K562 (cell line): ENCODE results near the gene SOX11. TPM values are rescaled to one million over a fixed set of nuclear protein-coding genes. Genes with fewer than 3 reads are reported as not detected.

Source experiments
- ATAC-seq: fragments of 200-7000 bp; cut with Tn5 transposase; 3 replicates; pipeline ENCODE4 v1.9.1; 2020; ENCODE audit warnings: moderate library complexity
- BruUV-seq: library from RNA; stranded (reverse); fragments of 400-500 nt; replicated peaks from 2 replicates; lab custom pipeline; 2021; lab: Mats Ljungman, UMichigan
- CTCF ChIA-PET: fragments of 300-600 bp; formaldehyde crosslinking; extraction: SDS; loops from one replicate; lab custom pipeline; 2021; ENCODE audit warnings: low intra/inter-chr PET ratio; lab: Yijun Ruan, JAX
- POLR2A ChIA-PET: fragments of 300-600, 350-650 bp; sonication (Branson Sonifier 250); formaldehyde crosslinking; extraction: SDS; loops from one replicate; lab custom pipeline; 2021; ENCODE audit warnings: antibody characterized with exemption, inconsistent platforms; lab: Yijun Ruan, JAX
- DNase-seq, 4 experiments: peaks; one replicate each; pipeline versions ENCODE4 v3.0.0 to v3.0.0-alpha.2; 2011 to 2018; ENCODE audit warnings: low spot score in 3 of 4, mixed read lengths in 3 of 4; ENCODE audit errors: extremely low read depth in 1 of 4
- FAIRE-seq: peaks from 2 replicates; lab custom pipeline; 2011; peaks lifted over from hg19 to GRCh38; lab: Jason Lieb, UNC
- H2AFZ ChIP-seq: 2 replicates; pipeline ENCODE4 v1.6.0; 2011; ENCODE audit warnings: low read depth, low read length, control low read depth, inconsistent platforms
- H3K27ac ChIP-seq: fragments of 200-600 bp; 3 replicates; pipeline ENCODE4 v1.8.0; 2011; ENCODE audit warnings: low read depth, mild to moderate bottlenecking, control low read depth, inconsistent platforms, low read length, moderate library complexity, mixed read lengths; ENCODE audit errors: extremely low read depth
- H3K27me3 ChIP-seq, 2 experiments: fragments of 300-600 bp in 1 of 2; 2 replicates in 1 of 2; 3 replicates in 1 of 2; pipeline versions ENCODE4 v1.6.0 to v1.8.0; 2011; ENCODE audit warnings: inconsistent platforms in 2 of 2, low read length in 2 of 2, mild to moderate bottlenecking in 1 of 2, mixed read lengths in 1 of 2, moderate library complexity in 1 of 2; ENCODE audit not compliant: control insufficient read depth in 2 of 2, insufficient read depth in 2 of 2
- H3K36me3 ChIP-seq: fragments of 300-600 bp; 3 replicates; pipeline ENCODE4 v1.8.0; 2011; ENCODE audit warnings: mild to moderate bottlenecking, low read length, inconsistent platforms; ENCODE audit not compliant: control insufficient read depth, insufficient read depth
- H3K4me1 ChIP-seq, 2 experiments: fragments of 200-600 bp in 1 of 2; replicated peaks in 1 of 2; 2 replicates in 1 of 2; 3 replicates in 1 of 2; pipeline versions ENCODE4 v1.5.1 to v1.8.0; 2011; ENCODE audit warnings: inconsistent platforms in 2 of 2, low read length in 2 of 2, mild to moderate bottlenecking in 1 of 2, mixed read lengths in 1 of 2, moderate library complexity in 1 of 2; ENCODE audit not compliant: control insufficient read depth in 2 of 2, insufficient read depth in 2 of 2
- H3K4me2 ChIP-seq: 2 replicates; pipeline ENCODE4 v1.6.1; 2011; ENCODE audit warnings: low read length, control low read depth, inconsistent platforms, mixed read lengths; ENCODE audit not compliant: insufficient read depth
- H3K4me3 ChIP-seq: fragments of 200-600 bp; sonication (generic), shearing (Covaris generic); 2 replicates; pipeline ENCODE4 v1.5.1; 2016; ENCODE audit warnings: control low read depth, inconsistent platforms
- H3K79me2 ChIP-seq: fragments of 200-600 bp; 3 replicates; pipeline ENCODE4 v1.8.0; 2011; ENCODE audit warnings: low read length, inconsistent platforms; ENCODE audit not compliant: control insufficient read depth, insufficient read depth
- H3K9ac ChIP-seq, 2 experiments: 2 replicates each; pipeline versions ENCODE4 v1.6.0 to v1.6.1; 2011; ENCODE audit warnings: low read depth in 2 of 2, low read length in 2 of 2, control low read depth in 1 of 2, inconsistent platforms in 1 of 2, mild to moderate bottlenecking in 1 of 2, mixed read lengths in 1 of 2; ENCODE audit not compliant: insufficient read depth in 1 of 2
- H3K9me1 ChIP-seq: one replicate; pipeline ENCODE4 v1.6.0; 2011; ENCODE audit warnings: inconsistent platforms, mild to moderate bottlenecking, low read length, moderate library complexity; ENCODE audit not compliant: control insufficient read depth, insufficient read depth
- H3K9me3 ChIP-seq: replicated peaks from 2 replicates; pipeline ENCODE4 v1.5.1; 2011; ENCODE audit warnings: low read depth, low read length, inconsistent platforms; ENCODE audit not compliant: control insufficient read depth, insufficient read depth
- H4K20me1 ChIP-seq: replicated peaks from 2 replicates; pipeline ENCODE4 v1.6.1; 2011; ENCODE audit warnings: low read length, inconsistent platforms, mixed read lengths; ENCODE audit not compliant: control insufficient read depth, insufficient read depth
- DACH1 ChIP-seq: fragments of 450-650 bp; IDR thresholded peaks from 2 replicates; pipeline ENCODE4 v1.6.1; 2018; ENCODE audit not compliant: partially characterized antibody
- ETS1 ChIP-seq: conservative IDR thresholded peaks from 2 replicates; pipeline ENCODE4 v1.6.1; 2011; ENCODE audit warnings: low read depth, mild to moderate bottlenecking, low read length; ENCODE audit not compliant: control insufficient read depth
- GATAD2B ChIP-seq: fragments of 450-650 bp; IDR thresholded peaks from 2 replicates; pipeline ENCODE4 v1.6.1; 2017; ENCODE audit warnings: mild to moderate bottlenecking, borderline replicate concordance
- MECOM ChIP-seq: fragments of 250-450 bp; sonication (Bioruptor Pico); IDR thresholded peaks from 2 replicates; pipeline ENCODE4 v1.8.0; 2022; ENCODE audit warnings: inconsistent platforms
- NEUROD1 ChIP-seq: fragments of 150-350 bp; IDR thresholded peaks from 2 replicates; pipeline ENCODE4 v1.6.1; 2014; ENCODE audit warnings: borderline replicate concordance, low read length, low read depth; ENCODE audit not compliant: partially characterized antibody
- NFRKB ChIP-seq: fragments of 450-650 bp; IDR thresholded peaks from 2 replicates; pipeline ENCODE4 v1.6.1; 2016; ENCODE audit warnings: low read depth
- POLR3G ChIP-seq: IDR thresholded peaks from 2 replicates; pipeline ENCODE4 v1.6.1; 2011; ENCODE audit not compliant: insufficient read length, insufficient replicate concordance; ENCODE audit errors: extremely low read depth
- REST ChIP-seq, 2 experiments: fragments of 450-650 bp; formaldehyde crosslinking in 1 of 2; IDR thresholded peaks; 2 replicates each; pipeline versions ENCODE4 v1.4.0 to v1.6.1; 2014 to 2020; ENCODE audit warnings: mild to moderate bottlenecking in 2 of 2, borderline replicate concordance in 1 of 2, low read depth in 1 of 2
- SMAD4 ChIP-seq: fragments of 250-450 bp; sonication (Bioruptor Pico); conservative IDR thresholded peaks from 2 replicates; pipeline ENCODE4 v1.8.0; 2021; ENCODE audit warnings: inconsistent platforms, mild to moderate bottlenecking, moderate library complexity
- ZKSCAN8 ChIP-seq: fragments of 200-800 bp; sonication (Bioruptor generic); IDR thresholded peaks from 2 replicates; pipeline ENCODE4 v1.6.1; 2016; ENCODE audit warnings: missing genetic modification characterization, missing compliant biosample characterization
- ZNF398 ChIP-seq: fragments of 250-450 bp; sonication (Bioruptor Pico); IDR thresholded peaks from 2 replicates; pipeline ENCODE4 v1.8.0; 2021; ENCODE audit warnings: moderate library complexity, mild to moderate bottlenecking, inconsistent platforms
- ZNF445 ChIP-seq: fragments of 250-450 bp; sonication (Bioruptor Pico); IDR thresholded peaks from 2 replicates; pipeline ENCODE4 v1.4.0; 2020; ENCODE audit warnings: low read depth, mild to moderate bottlenecking, moderate library complexity
- WGBS: fragments of 100-300 bp; shearing (Covaris generic); methylation state at CpG from one replicate; pipeline ENCODE4 v1.1.6; 2016; ENCODE audit warnings: low coverage, mixed read lengths; ENCODE audit not compliant: insufficient coverage; ENCODE audit errors: missing lambda C conversion rate; 5-methylcytosine and 5-hydroxymethylcytosine counted together
- in situ Hi-C: fragments of 300-500 bp; cut with MboI; formaldehyde crosslinking; loops from 4 replicates; pipeline ENCODE4 v1.15.0; 2018; ENCODE audit warnings: inconsistent platforms, mixed read lengths
- intact Hi-C: fragments of 100-400 bp; cut with micrococcal nuclease; formaldehyde crosslinking; loops from 2 replicates; pipeline ENCODE4 v1.14.2; 2022
- polyA plus RNA-seq, 8 experiments: library from polyadenylated mRNA; depleted of rRNA in 4 of 8; stranded (reverse) in 5 of 8; unstranded in 3 of 8; fragments of >200 nt; fragmentation: Nextera tagmentation in 2 of 8; fragmentation: Illumina TruSeq in 1 of 8; extraction: Ambion mirVana in 2 of 8; extraction: Trizol in 1 of 8; gene quantifications; 2 replicates each; pipeline versions ENCODE4 v1.2.1 to v1.2.3, GENCODE V29; 2011 to 2014; ENCODE audit warnings: inconsistent platforms in 1 of 8, missing spikeins in 1 of 8
- total RNA-seq, 7 experiments: library from RNA; depleted of rRNA in 6 of 7; stranded (reverse); fragments of >200 nt in 6 of 7; fragmentation: Illumina TruSeq in 2 of 7; extraction: Trizol in 2 of 7; gene quantifications; 2 replicates each; pipeline versions ENCODE4 v1.2.1 to v1.2.3, GENCODE V29; 2011 to 2021; ENCODE audit warnings: low replicate concordance in 1 of 7

The SOX11 gene
- total and polyA plus RNA-seq, 9 of the 15 experiments (the other 6 are each of a cell fraction or from before 2014, with no cell fraction given): 0.02 TPM; not detected in 8

- ATAC-seq (no peak), DNase-seq (no peak), FAIRE-seq (no peak)
- WGBS: 0% methylated on average over 5 of the region's 5 CpGs
- no peaks in the 10 kb centered on the region for H3K4me1 ChIP-seq
- H3K9ac ChIP-seq: no peak overlapping the region
- H3K4me3 ChIP-seq: no peak overlapping the region
- H3K36me3 ChIP-seq: no peaks in the 10 kb centered on the region
- intact Hi-C loops: no loop called here
- H3K9me3 ChIP-seq: no peaks in the 10 kb centered on the region
- no peak overlapping the region for H3K27ac ChIP-seq
- no peaks in the 10 kb centered on the region for H3K27me3 ChIP-seq
- no peak overlapping the region for H2AFZ ChIP-seq
- H3K9me1 ChIP-seq: no peaks in the 10 kb centered on the region
- in situ Hi-C loops: no loop called here
- no TSS peak for BruUV-seq
- ChIA-PET CTCF (no interaction called here), POLR2A (no interaction called here)
- no peak overlapping the region for H3K4me2 ChIP-seq
- H4K20me1 ChIP-seq: no peaks in the 10 kb centered on the region
- H3K79me2 ChIP-seq: no peaks in the 10 kb centered on the region
- TF ChIP-seq NEUROD1: no peak
- no peak for TF ChIP-seq ZKSCAN8 (CRISPR knock-in tag)
- no peak for TF ChIP-seq ZNF445 (CRISPR knock-in tag)
- no peak for TF ChIP-seq MECOM (CRISPR knock-in tag)
- no peak for TF ChIP-seq SMAD4
- TF ChIP-seq DACH1: no peak
- TF ChIP-seq POLR3G: no peak
- TF ChIP-seq REST (IDR thresholded peaks at IDR 0.05; ENCODE audit: borderline replicate concordance): no peak
- no peak for TF ChIP-seq REST (CRISPR knock-in tag; IDR thresholded peaks at IDR 0.05; ENCODE audit: low read depth)
- no peak for TF ChIP-seq ZNF398
- no peak for TF ChIP-seq ETS1
- no peak for TF ChIP-seq GATAD2B
- no peak for TF ChIP-seq NFRKB
Observed at GRCh38 chr2:5686536-5686935, 5.6 kb upstream of the SOX11 start.
